GM12892 (cell line): ENCODE measurements around the gene CRYBG2.
A peak's percentile ranks its signal among the peaks of the same experiment; 100 is the strongest.
"Not testable (repeated sequence)": the region's sequence is repeated elsewhere in the genome, so short reads cannot be mapped to it uniquely, and the experiment has no call there.

Experiments used
- DNase-seq: peaks from one replicate; pipeline ENCODE4 v3.0.0; 2011; ENCODE audit not compliant: insufficient read length
- FAIRE-seq: peaks from 2 replicates; lab custom pipeline; 2011; peaks lifted over from hg19 to GRCh38; lab: Jason Lieb, UNC
- POLR2A ChIP-seq: IDR thresholded peaks from 2 replicates; pipeline ENCODE4 v1.6.1; 2011; ENCODE audit warnings: low read depth, low read length, control low read depth
- POLR2AphosphoS5 ChIP-seq: IDR thresholded peaks from 2 replicates; pipeline ENCODE4 v1.6.1; 2011; ENCODE audit warnings: low read depth, low read length, control low read depth
- TAF1 ChIP-seq: IDR thresholded peaks from 2 replicates; pipeline ENCODE4 v1.6.1; 2011; ENCODE audit warnings: low read depth, mild to moderate bottlenecking, control low read depth, low read length, borderline replicate concordance

The CRYBG2 gene

DNA sequence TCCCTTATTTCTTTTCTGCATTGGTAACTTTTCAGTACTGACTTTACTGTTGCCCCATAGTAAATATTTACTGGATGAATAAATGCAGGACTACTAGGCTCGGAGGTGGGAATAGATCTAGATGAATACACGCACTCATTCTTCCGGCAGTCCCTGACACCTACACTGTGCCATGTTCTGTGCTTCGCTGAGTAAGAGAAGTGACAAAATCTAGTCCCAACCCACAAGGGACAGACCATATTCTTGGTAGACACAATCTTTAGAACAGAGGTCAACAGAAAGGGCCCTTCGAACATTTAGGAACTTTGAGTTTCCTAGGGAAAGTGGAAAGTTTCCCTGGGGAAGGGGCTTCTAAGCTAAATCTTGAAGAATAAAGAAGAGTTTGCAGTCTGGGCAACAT, 39.4 kb downstream of the CRYBG2 start:
- TF ChIP-seq TAF1 = no peak
- TF ChIP-seq POLR2AphosphoS5 = no peak
- no peak for TF ChIP-seq POLR2A
- FAIRE-seq (no peak), DNase-seq (no peak)

DNA sequence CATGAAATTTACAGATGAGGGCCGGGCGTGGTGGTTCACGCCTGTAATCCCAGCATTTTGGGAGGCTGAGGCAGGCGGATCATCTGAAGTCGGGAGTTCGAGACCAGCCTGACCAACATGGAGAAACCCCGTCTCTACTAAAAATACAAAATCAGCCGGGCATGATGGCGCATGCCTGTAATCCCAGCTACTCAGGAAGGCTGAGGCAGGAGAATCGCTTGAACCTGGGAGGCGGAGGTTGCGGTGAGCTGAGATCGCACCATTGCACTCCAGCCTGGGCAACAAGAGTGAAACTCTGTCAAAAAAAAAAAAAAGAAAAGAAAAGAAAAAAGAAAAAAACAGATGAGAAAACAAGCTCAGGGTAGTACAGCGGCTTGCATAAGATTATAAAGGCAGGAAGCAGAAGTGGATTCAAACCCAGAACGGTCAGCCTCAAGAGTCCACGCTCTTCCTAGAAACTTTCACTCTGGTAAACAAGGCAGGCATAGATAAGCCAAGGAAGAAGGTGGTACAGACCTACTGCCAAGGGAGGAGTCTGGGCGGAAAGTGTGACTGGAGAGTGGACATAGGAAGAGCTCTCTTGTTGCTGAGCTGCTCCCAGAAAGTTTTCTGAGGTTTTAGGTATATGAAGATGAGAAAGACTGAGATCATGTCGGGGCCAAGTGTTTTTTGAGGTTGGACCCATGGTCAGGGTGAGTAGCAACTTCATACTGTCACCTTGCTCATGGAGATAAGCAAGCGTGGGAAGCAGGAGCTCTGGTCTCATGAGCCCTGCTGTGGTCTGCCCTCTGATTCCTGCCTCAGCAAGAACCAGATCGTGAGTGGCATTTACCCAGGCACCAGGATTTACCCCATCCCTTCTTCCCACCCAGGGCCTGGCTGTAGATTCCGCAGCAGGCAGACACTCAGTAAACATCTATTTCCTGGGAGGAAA, 45.7 kb downstream of the CRYBG2 start:
- DNase-seq = not testable (repeated sequence)

DNA sequence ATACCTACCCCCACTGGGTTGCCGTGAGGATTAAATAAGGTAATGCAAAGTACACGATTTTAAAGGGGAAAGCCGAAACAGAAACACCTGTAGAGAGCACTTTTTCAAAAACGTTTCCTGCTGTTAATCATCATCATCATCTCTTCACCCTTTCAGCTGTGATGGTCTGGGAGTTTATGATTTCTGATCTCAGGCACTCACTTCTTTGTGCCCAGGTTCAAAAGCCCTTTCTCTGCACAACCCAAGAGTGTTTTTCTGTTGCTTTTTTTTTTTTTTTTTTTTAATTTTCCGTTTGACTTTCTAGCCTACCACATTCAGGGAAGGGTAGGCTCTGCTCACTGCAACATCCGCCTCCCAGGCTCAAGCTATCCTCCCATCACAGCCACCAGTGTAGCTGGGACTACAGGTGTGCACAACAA, 46.6 kb downstream of the CRYBG2 start:
- TF ChIP-seq POLR2A (no peak), POLR2AphosphoS5 (no peak)
- FAIRE-seq = no peak

More for the DNA sequence above, 45.7 kb downstream of the CRYBG2 start:
- FAIRE-seq = not testable (repeated sequence)

DNA sequence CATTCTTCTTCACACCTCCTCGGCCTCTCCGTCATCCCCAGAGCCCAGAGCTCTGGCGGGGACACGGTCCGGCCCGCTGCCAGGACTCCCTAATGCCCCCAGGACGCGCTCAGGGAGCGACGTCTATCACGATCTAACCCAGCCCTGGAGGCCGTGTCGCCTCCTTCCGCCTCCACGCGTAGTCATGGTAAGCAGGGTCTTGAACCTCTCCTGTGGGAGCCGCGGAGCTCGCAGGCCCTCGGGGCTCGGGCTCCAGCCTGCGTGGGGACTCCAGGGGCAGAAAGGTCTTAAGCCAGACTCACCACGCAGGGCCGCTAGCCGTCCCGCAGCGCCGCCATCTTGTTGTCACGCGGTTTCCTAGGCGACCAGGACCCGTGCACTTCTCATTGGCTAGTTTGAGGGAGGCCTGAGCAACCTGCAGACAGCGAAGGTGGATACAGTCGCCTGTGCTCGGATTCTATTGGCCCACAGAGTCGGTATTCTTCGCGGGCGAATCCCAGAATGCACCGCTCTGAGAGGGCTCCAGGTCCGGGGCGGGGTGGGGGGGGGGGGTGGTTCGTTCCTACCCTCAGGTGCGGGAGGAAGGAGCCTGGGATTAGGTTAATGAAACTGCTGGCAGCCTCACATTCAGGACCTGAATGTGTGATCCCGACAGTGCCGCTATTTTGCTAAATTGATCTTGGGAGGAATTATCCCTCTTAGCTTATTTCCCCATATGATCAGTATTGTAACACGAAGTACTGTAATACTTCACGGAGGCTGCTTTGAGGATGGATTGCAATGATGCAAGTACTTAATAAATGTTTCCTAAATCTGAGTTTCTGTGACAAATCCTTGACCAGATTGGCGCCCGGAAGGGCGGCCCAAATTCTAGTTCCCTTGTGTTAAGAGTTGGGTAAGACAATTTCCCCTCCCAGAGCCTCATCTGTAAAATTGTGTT, 47.4 kb downstream of the CRYBG2 start, which contains the start of gene UBXN11:
UBXN11 (minus strand) TSS at position 347 of the 940 bp plus-strand sequence. CDS start 3,753 bp downstream, outside the sequence.
- DNase-seq (peak; percentile 99), FAIRE-seq (peak; percentile 99)
- TF ChIP-seq POLR2AphosphoS5 (0 out of 2 replicates have a peak, but pooled peaks have one; percentile 34), POLR2A (peak; percentile 43; the same call in 1 of the 2 replicates), TAF1 (no peak)

More for the DNA sequence above, 46.6 kb downstream of the CRYBG2 start:
- DNase-seq = no peak

DNA sequence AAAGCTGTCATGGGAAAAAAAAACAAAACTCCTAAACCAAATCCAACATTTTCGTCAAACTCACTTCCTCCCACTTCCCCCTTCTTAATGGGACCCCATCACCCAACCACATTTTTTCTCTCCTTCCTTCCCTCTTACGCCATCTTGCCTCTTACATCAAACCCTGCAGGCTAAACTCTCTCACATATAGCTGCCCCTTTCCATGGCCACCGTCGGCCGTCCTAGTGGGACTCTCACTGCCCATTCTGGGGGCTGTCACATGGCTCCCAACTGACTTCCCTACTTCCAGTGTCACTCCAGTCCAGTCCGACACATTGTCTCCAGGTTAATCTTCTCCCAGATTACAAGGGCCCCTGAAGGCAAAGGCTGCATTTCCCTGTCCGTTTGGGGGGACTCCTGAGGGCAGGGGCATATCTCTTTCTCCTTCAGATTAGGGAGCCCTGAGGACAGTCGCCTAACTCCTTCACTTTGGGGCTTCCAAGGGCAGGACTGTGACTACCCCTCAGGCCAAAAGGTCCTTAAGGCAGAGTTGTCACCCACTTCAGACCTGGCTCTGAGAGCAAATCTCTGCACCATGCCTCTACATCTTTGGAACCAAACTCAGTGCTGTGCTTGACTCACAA, 48.2 kb downstream of the CRYBG2 start:
- DNase-seq = no peak
- TF ChIP-seq POLR2A (no peak), POLR2AphosphoS5 (no peak), TAF1 (no peak)
- no peak for FAIRE-seq

DNA sequence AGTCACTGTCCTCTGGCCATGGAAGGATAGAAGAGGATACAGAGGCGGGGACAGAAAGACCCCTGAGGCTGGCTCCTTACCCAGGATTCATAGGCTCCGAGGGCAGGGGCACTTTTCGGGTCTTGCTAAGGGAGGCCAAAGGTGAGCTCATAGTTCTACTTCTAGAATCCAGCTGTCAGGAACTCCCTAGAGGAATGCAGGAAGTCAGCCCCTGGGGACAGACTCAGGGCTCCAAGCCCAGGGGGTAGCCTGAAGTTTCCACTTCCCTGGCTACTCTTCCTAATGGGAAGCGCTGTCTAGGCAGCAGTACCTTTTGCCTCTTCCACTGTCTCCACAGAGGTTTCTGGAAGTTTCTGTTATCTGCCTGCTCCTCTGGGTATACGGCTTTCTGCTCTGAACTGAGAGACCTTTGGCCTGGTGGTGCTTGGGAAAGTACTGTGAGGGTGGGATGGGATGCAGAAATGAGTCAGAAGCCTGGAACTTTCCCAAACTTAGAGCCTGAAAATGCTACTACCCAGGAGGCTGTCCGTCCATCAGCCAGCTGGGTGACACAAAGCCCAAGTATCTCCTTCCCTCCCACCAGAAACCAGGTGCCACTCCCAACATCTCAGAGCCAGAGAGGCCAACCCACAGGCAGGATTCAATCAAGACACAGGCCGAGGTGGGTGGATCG, 51.1 kb downstream of the CRYBG2 start:
- FAIRE-seq (no peak), DNase-seq (no peak)
- TF ChIP-seq POLR2AphosphoS5 (no peak), POLR2A (no peak), TAF1 (no peak)

DNA sequence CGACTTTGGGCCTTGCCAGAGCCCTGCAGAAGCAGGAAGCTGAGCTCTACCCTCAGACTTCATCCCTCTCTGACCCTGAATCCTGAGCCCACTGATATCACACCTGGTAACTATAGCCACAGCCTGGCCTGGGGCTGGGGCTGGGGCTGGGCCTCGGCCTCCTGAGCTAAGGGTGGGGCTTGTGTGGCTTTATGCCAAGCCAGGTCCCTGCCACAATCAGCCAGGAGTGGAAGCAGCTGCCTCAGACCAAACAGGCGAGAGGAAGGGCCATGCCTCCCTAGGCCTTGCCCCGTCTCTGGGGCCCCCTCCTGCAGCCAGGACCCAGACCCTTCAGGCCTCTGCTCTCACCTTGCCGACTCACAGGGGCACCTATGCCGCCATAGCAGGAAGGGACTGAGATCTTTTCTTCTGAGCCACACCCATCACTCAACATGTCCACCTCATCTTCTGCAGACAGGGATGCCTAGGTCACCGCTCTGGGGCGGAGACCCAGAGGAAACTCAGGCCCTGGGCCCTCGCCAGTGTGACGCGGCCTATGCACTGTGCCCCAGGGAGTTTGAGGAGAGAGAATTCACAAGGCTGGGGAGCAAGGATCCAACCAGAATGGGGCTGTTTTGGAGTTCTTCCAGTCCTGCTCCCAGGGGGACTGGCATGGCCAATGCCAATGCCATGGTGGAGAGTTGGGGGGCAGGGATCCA, 53.2 kb downstream of the CRYBG2 start:
- TF ChIP-seq POLR2A (no peak), TAF1 (no peak), POLR2AphosphoS5 (no peak)
- FAIRE-seq = no peak
- no peak for DNase-seq

DNA sequence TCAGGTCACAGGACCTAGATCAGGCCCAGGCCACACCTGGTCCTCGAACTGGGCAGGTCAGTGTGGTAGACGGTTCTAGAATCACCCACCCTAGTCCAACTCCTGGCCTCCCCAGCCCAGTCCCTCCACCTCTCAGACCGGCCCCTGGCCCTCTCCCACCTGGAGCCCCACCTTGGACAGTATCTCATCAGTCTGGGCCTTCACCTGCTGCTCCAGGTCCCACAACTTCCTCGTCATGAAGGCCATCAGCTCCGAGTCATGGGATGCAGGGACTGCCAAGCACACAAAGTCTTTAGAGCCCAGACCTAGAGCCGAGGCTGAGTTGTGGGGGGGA, 56.2 kb downstream of the CRYBG2 start:
- no peak for FAIRE-seq
- no peak for TF ChIP-seq POLR2A
- no peak for TF ChIP-seq TAF1
- TF ChIP-seq POLR2AphosphoS5 = no peak

GRCh38 chr1:26297057-26297790, 56.7 kb downstream of the CRYBG2 start:
- TF ChIP-seq POLR2AphosphoS5 = no peak
- no peak for TF ChIP-seq POLR2A
- TF ChIP-seq TAF1 = no peak
- no peak for FAIRE-seq

More for the DNA sequence above, 56.2 kb downstream of the CRYBG2 start:
- DNase-seq = no peak

More at GRCh38 chr1:26297057-26297790, 56.7 kb downstream of the CRYBG2 start:
- DNase-seq = no peak
